Type B pancreatic cell (in vitro differentiated cells): Measurements from ENCODE around the gene STEAP4. TPM values are rescaled to one million over a fixed set of nuclear protein-coding genes. Genes with fewer than 3 reads are reported as not detected.

Experiments used
- DNase-seq: peaks from one replicate; pipeline ENCODE4 v3.0.0; 2021; ENCODE audit warnings: mixed read lengths; ENCODE audit not compliant: unreplicated experiment; ENCODE audit errors: extremely low spot score
- H3K27ac Mint-ChIP-seq: 2 replicates; pipeline ENCODE4 v1.8.0; 2021; ENCODE audit warnings: mild to moderate bottlenecking, mixed read lengths
- H3K27me3 Mint-ChIP-seq: 2 replicates; pipeline ENCODE4 v1.8.0; 2021; ENCODE audit warnings: mixed read lengths
- H3K36me3 Mint-ChIP-seq: 2 replicates; pipeline ENCODE4 v1.8.0; 2021; ENCODE audit warnings: mixed read lengths
- H3K4me1 Mint-ChIP-seq: one replicate; pipeline ENCODE4 v1.8.0; 2021; ENCODE audit warnings: mixed read lengths; ENCODE audit not compliant: unreplicated experiment
- H3K4me3 Mint-ChIP-seq: 2 replicates; pipeline ENCODE4 v1.8.0; 2021; ENCODE audit warnings: mild to moderate bottlenecking, mixed read lengths
- H3K9me3 Mint-ChIP-seq: 2 replicates; pipeline ENCODE4 v1.8.0; 2021; ENCODE audit warnings: mixed read lengths
- total RNA-seq: library from RNA; stranded (reverse); gene quantifications from 2 replicates; pipeline ENCODE4 v1.2.1, GENCODE V29; 2021; ENCODE audit warnings: low replicate concordance
- TF ChIP-seq, protein P1 (sequence below): fragments of 200-600 bp; sonication (generic); conservative IDR thresholded peaks from 2 replicates; pipeline ENCODE4 v1.5.0; 2021; ENCODE audit warnings: antibody characterized with exemption, mild to moderate bottlenecking

The STEAP4 gene
- total RNA-seq, 1 donor from 2014 or later: 1.2 TPM

DNA sequence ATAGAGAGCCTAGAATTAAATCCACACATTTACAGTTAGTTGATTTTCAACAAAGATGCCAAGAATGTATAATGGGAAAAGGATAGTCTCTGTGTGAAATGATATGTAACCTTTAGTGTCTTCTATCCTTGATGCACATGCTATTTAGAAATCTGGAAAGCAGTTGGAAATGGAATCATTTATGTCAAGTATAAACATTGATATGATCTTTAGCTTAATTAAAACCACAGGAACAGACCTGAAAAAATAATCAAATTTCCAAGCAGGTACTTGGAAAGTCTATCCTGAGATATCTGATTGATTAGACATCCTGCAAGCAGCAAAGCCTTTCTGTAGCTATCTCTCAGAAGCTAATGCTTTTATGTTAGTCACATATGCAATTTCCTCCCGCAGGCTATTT, 62.4 kb downstream of the STEAP4 start:
- H3K27ac Mint-ChIP-seq: no peak overlapping the region
- H3K4me1 Mint-ChIP-seq: peaks cover 6% of the 10 kb centered on the region
- no peaks in the 10 kb centered on the region for H3K9me3 Mint-ChIP-seq
- TF ChIP-seq, protein P1, sequence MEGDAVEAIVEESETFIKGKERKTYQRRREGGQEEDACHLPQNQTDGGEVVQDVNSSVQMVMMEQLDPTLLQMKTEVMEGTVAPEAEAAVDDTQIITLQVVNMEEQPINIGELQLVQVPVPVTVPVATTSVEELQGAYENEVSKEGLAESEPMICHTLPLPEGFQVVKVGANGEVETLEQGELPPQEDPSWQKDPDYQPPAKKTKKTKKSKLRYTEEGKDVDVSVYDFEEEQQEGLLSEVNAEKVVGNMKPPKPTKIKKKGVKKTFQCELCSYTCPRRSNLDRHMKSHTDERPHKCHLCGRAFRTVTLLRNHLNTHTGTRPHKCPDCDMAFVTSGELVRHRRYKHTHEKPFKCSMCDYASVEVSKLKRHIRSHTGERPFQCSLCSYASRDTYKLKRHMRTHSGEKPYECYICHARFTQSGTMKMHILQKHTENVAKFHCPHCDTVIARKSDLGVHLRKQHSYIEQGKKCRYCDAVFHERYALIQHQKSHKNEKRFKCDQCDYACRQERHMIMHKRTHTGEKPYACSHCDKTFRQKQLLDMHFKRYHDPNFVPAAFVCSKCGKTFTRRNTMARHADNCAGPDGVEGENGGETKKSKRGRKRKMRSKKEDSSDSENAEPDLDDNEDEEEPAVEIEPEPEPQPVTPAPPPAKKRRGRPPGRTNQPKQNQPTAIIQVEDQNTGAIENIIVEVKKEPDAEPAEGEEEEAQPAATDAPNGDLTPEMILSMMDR: no peak
- no peaks in the 10 kb centered on the region for H3K36me3 Mint-ChIP-seq
- DNase-seq: no peak
- H3K4me3 Mint-ChIP-seq: no peak overlapping the region
- H3K27me3 Mint-ChIP-seq: peaks cover 13% of the 10 kb centered on the region

DNA sequence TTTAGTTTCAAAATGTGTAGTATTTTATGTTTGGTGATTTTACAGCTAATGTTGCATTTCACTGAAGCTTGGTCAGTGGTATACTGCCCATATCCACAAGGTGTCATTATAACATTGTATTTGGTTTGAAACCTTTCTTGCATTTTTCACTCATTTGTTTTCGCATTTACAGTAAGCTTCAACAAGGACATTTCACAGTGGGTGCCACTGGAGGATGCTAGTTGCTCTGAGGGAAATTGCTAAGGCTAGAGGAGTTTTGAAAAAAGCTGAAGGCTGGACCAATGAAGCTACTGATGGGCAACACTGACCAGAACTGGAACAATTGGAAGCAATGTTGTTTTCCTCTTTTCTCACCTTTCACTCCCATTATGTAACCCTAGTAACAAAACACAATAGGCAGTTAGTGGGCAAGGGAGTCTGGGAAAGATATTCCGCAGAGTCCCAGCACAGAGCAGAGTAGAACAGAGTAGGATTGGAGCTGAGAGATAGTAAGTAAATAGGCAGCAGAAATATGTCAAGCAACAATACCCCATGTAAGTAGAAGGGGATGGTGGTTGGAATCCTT, 63.3 kb downstream of the STEAP4 start:
- Mint-ChIP-seq H3K27ac (no peak overlapping the region), H3K4me3 (no peak overlapping the region), H3K9me3 (no peaks in the 10 kb centered on the region), H3K4me1 (peaks cover 6% of the 10 kb centered on the region), H3K27me3 (peaks cover 13% of the 10 kb centered on the region), H3K36me3 (no peaks in the 10 kb centered on the region)
- no peak for DNase-seq
- TF ChIP-seq, protein P1: peak; percentile 89

- H3K27me3 Mint-ChIP-seq: peaks cover 4% of the 10 kb centered on the region
- H3K9me3 Mint-ChIP-seq: no peaks in the 10 kb centered on the region
- H3K4me1 Mint-ChIP-seq: peaks cover 6% of the 10 kb centered on the region
- H3K4me3 Mint-ChIP-seq: no peak overlapping the region
- no peaks in the 10 kb centered on the region for H3K36me3 Mint-ChIP-seq
- TF ChIP-seq, protein P1: no peak
- DNase-seq: no peak
- H3K27ac Mint-ChIP-seq: no peak overlapping the region
Observed at GRCh38 chr7:88239852-88240251, 66.8 kb downstream of the STEAP4 start.

DNA sequence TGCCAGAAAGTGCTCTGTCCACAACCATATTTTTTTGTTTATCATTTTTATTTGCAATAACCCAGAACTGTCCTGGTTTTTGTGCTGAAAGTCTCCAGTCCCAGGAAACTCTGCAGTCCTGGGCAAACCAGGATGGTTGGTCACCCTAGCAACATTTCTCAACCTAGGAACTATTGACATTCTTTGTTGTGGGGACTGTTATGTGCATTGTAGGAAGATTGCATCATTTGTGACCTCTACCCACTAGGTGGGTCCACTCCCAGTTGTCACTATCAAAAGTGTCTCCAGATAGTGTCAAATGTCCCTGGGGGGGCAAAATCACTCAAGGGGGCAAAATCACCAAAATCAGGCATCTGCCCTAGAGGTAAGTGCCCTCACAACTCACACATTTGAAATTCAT, 72.9 kb downstream of the STEAP4 start:
- Mint-ChIP-seq H3K27ac (no peak overlapping the region), H3K9me3 (no peaks in the 10 kb centered on the region), H3K36me3 (no peaks in the 10 kb centered on the region), H3K4me1 (no peaks in the 10 kb centered on the region), H3K4me3 (no peak overlapping the region), H3K27me3 (no peaks in the 10 kb centered on the region)
- TF ChIP-seq, protein P1: no peak
- DNase-seq: no peak

DNA sequence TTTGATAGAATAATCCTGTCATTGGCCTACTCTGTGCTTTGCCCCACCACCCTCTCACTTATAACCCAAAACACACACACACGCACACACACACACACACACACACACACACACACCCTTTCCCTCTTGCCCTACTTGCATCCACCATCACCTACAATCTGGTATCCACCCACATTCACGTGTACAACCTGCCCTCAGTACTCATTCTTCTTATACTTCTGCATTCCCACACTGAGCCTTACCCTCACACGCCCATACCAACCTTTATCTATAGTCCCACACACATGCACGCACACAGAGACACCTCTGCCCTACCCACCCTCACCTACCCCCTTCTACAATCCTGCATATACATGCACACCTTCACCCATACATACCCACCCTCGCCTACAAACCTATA, 76.0 kb downstream of the STEAP4 start:
- Mint-ChIP-seq H3K4me1 (peaks cover 3% of the 10 kb centered on the region), H3K4me3 (no peak overlapping the region)

More for the DNA sequence above, 76.0 kb downstream of the STEAP4 start:
- H3K27ac Mint-ChIP-seq: no peak overlapping the region
- TF ChIP-seq, protein P1: no peak
- H3K27me3 Mint-ChIP-seq: no peaks in the 10 kb centered on the region
- DNase-seq: no peak
- no peaks in the 10 kb centered on the region for H3K36me3 Mint-ChIP-seq
- H3K9me3 Mint-ChIP-seq: no peaks in the 10 kb centered on the region
